GM21825 (cell line): ENCODE data around the gene USF2.
A peak's percentile ranks its signal among the peaks of the same experiment; 100 is the strongest.

Experiments used
- ATAC-seq: cut with Tn5 transposase; IDR thresholded peaks from one replicate; pipeline ENCODE4 v1.9.1; 2021; ENCODE audit warnings: mild to moderate bottlenecking, moderate library complexity; ENCODE audit not compliant: unreplicated experiment

USF2 gene

DNA sequence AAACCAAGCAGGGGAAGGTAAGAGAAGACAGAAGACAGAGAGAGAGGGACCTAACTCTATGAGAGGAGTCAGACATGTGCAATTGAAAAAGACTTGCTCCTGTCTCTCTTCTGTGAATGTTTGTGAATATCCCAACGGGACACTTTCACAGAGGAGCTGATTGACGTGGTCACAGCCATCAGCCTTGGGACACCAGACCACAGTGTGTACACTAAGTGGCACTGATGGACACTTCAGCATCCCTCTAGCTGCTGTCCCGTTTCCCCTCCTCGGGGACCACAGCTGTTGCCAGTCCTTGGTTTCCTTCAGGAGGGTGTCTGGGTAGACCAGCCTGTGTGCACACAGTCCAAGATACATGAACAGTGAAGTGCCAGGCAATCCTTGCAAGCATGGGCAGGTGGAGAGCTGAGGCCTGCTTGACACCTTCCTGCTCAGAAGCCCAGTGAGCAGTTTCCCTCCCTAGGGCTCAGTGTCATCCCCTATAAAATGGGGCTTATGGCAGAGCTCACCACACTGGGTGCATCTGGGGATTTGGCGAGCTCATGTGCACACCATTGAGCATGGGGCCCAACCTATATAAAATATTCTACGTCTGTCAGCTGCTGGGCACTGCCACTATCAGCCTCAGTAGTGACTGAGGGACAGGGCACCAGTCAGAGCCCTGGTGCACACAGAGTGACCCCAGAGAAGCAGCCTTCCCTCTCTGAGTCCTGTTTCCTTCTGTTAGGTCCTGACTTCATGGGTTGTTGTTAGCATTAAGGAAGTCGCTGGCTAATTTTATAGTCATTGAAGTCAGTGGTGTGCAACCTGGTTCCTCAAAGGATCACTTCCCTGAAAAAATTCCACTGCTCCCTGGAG, 4.3 kb upstream of the USF2 start:
- ATAC-seq = no peak

DNA sequence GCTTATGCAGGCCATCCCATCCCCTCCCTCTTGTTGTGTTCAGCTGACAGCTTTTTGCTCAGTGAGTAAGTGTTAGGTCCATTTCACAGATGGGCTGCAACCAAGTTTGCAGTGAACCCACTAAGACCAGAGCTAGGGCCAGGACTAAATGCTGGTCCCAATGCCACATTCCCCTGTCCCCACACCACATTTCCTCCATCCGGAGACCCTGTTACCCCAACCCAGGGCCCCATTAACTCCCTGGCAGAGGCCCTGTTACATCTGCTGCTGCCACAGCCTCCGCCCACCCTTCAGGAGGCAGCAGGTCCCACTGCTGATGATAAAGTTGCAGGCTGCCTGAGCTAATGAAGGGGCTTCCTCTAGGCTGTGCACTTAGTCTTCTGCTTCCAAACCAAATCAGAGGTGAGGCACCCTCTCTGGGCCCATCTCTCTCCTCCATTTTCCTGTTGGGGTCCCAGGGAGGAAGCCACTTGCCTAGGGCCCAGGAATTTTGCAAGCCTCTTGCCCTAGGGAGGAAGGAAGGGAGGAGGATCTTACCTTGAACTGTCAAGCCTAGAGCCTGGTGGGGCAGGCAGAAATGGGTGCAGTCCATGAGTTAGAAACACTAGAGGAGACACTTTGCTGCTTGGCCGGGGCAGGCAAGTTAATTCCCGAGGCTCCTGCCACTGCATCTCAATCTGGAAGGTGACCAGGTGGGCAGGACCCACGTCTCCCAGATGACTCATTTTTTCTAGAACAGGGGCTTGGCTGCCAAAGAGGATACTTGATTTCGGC, 3.4 kb upstream of the USF2 start:
- no peak for ATAC-seq

DNA sequence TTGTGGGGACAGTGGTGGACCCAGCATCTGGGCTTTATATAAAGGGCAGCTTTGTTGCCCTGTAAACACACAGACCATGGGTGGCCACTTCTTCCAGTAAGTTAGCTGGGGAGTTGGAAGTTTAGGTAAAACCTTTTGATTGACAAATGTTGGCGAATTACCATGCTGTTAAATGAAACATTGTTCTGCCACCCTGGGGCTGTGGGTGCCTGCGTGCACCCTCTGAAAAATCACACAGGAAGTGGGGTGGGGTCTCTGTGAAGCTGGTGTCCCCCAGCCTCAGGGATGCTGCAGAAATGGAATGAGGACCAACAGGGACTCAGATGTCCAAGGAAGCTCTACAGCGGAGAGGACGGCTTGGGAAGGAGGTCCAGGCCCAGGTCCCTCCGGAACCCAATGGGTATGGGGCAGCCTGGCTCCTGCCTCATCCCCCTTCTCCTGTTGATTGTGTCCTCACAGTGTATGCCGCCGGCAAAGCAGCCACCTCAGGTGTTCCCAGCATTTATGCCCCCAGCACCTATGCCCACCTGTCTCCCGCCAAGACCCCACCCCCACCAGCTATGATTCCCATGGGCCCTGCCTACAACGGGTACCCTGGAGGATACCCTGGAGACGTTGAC, 2.8 kb upstream of the USF2 start:
- ATAC-seq = no peak

DNA sequence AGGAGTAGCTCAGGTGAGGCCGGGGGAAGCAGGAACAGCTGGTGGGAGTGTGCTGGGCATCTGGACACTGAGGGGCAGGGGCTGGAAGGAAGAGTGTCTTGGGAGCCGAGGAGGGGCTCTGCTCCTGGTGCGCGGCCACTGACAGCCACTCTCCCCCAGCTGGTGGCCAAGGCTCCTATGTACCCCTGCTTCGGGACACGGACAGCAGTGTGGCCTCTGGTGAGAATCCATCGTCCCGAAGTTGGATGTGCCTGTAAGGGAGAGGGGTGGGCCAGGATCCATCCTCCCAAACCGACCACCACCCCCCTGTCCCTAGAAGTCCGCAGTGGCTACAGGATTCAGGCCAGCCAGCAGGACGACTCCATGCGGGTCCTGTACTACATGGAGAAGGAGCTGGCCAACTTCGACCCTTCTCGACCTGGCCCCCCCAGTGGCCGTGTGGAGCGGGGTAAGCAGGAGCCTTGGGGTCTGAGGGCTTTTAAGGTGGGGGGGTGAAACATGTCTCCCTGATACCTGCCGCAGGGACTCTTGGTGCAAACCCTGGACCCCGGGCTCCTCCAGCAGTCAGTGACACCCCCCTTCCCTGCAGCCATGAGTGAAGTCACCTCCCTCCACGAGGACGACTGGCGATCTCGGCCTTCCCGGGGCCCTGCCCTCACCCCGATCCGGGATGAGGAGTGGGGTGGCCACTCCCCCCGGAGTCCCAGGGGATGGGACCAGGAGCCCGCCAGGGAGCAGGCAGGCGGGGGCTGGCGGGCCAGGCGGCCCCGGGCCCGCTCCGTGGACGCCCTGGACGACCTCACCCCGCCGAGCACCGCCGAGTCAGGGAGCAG, 2.0 kb upstream of the USF2 start:
- no peak for ATAC-seq

DNA sequence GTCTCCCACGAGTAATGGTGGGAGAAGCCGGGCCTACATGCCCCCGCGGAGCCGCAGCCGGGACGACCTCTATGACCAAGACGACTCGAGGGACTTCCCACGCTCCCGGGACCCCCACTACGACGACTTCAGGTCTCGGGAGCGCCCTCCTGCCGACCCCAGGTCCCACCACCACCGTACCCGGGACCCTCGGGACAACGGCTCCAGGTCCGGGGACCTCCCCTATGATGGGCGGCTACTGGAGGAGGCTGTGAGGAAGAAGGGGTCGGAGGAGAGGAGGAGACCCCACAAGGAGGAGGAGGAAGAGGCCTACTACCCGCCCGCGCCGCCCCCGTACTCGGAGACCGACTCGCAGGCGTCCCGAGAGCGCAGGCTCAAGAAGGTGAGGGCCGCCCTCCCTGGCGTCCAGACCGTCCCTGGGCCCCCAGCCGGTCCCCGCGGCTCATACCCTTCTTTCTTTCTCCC, 1.4 kb upstream of the USF2 start:
- ATAC-seq = no peak

DNA sequence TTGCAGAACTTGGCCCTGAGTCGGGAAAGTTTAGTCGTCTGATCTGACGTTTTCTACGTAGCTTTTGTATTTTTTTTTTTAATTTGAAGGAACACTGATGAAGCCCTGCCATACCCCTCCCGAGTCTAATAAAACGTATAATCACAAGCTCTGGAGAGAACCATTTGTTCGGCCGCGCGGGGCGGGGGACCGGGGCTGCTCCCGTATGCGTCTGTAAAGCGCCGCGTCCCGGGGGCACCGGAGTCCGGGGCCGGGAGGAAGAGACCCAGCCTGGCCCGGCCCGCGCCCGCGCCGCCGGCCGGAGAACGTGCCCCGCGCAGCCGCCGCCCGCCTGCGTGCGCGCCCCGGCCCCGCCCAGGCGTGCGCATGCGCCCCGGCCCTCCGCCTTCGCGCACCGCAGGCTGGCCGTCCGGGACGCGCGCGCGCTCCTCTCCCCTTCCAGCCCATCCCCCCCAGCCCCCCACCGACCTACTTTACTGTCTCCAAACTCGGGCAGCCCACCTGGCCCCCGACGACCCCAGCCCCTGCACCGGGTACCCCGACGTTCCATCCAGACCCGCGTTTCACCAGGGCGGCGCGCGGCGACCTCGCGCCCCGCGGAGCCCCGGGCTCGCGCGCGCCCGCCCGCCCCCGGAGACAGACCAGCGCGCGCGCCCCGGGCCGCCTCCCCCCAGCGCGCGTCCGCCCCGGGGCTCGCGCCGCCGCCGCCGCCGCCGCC, 785 bp upstream of the USF2 start:
- ATAC-seq = peak; percentile 30

DNA sequence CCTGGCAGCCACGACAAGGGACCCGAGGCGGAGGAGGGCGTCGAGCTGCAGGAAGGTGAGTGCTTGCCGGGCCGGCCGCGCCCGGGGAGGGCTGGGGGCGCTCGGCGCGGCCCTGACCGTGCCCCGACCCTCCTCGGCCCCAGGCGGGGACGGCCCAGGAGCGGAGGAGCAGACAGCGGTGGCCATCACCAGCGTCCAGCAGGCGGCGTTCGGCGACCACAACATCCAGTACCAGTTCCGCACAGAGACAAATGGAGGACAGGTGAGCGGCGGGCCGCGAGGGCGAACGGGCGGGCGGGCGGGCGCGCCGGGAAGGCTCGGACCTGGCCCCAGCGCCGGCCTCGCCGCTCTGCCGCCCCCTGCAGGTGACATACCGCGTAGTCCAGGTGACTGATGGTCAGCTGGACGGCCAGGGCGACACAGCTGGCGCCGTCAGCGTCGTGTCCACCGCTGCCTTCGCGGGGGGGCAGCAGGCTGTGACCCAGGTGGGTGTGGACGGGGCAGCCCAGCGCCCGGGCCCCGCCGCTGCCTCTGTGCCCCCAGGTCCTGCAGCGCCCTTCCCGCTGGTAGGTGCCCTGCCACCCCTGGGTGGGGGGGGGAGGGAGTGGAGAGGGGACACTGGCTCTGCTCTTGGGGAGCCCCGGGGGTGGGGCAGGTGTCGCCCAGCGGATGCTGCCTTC, 816 bp downstream of the USF2 start:
- ATAC-seq = peak; percentile 43

DNA sequence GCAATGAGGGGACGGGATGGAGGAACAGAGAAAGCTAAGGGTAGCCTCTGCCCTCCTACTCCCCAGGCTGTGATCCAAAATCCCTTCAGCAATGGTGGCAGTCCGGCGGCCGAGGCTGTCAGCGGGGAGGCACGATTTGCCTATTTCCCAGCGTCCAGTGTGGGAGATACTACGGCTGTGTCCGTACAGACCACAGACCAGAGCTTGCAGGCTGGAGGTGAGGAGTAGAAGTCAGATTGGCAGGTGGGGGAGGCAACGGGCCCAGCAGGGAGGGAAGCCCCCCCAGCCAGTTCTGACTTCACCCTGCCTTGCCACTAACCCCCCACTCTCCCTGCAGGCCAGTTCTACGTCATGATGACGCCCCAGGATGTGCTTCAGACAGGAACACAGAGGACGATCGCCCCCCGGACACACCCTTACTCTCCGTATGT, 1.6 kb downstream of the USF2 start:
- no peak for ATAC-seq

DNA sequence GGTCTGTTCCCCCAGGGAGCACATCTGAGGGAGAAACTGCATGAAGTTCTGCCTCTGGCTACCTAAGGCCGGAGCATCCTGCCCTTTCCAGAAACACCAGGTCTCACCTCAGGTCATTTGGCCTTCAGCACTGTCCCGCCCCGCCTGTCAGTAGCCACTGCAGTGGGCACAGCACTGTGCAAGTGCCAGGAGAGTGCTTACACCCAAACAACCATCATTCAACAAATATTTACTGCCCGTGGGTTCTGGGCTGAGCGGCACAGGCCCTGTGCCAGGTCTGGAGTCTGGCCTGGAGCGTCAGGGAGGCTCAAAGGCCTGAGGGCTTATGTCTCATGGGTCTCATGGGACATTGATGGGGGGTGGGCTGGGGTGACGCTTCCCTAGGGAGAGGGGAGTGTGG, 2.8 kb downstream of the USF2 start:
- no peak for ATAC-seq

DNA sequence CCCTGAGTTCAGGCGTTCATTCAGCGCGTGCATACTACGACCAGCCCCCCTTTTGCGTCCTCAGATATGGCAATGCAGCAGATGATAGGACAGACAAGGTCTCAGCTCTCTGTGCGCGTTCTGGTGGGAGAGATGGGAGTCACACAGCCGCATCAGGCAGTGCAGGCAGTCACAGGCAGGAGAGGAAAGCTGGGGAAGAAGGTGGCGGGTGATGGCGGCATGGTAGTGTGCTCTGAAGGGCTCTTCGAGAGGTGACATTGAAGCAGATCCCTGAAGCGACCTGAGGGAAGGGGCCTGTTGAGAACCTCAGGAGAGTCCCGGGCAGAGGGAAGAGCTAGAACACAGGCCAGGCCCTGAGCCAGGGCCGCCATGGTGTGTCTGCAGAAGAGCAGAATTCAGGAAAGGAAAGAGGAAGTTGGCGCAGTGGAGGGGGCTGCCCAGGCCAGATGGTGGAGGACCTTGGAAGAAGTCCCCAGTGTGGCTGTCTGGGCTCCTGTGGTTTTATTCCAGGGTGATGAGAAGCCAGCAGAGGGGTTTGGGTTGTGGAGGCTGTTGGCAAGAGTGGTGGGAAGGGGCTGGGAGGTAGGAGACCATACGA, 3.5 kb downstream of the USF2 start:
- no peak for ATAC-seq

DNA sequence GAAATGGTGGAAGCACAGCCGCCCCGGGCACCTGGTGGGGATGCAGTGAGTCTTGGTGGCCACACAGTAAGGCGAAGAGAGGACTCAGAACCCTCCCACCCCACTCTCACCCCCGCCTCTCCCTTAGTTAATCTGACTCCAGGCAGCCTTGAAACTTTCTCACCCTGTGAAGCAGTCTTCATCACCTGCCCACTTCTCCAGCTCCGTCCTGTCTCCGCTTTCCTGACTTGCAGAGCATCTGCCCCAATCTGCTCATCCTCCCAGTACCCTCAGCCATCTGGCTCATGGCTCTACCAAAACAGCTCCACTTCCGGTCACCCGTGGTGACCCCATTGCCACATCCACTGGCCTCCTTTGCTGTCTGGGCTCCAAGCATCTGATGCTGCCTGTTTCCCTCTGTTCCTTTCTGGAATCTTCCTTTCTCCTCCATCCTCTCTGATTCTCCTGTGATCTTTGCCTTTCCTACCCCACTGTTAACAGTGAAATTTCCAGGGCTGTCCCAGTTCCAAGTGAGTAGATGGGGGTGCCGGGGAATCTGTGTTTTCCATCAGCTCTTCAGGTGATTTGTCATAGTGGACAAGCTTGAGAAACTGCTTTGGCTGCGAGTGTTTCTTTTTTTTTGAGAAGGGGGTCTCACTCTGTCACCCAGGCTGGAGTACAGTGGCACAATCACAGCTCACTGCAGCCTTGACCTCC, 4.3 kb downstream of the USF2 start:
- ATAC-seq = no peak

DNA sequence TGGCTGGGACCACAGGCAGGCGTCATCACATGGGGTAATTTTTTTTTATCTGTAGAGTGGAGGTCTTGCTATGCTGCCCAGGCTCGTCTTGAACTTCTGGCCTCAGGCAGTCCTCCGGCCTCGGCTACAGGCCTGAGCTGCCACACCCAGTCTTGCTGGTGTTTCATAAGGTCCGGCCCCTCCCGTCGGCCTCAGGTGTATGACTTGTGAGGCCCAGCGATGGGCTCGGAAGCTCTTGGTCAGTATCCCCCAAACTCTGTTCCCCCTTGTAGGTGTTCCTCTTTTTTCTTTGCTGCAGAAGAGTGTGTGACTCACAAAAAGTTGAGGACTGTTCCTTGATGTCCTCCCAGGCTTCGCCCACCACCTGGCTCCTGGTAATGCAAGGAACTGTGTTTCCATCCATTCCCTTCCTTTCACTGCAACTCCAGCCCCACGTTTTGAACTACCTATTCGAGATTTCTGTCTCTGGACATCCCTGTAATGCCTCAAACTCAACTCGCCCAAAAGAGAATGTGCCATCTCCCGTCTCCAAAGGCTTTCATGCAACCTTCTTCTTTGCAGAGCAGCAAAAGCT, 5.0 kb downstream of the USF2 start:
- ATAC-seq = no peak

DNA sequence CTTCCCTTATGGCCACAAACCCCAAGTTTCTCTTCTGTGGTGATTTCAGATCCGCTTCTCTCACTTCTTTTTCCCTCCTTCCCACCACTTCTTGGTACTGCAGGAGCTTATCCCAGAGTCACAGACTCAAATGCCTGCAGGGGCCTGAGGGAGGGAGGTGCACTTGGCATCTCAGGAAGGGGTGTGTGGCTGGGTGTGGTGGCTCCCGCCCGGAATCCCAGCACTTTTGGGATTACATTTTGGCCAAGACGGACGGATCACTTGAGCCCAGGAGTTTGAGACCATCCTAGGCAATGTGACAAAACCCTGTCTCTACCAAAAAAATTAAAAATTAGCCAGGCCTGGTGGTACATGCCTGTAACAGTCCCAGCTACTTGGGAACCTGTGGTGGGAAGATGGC, 5.6 kb downstream of the USF2 start:
- ATAC-seq = no peak

DNA sequence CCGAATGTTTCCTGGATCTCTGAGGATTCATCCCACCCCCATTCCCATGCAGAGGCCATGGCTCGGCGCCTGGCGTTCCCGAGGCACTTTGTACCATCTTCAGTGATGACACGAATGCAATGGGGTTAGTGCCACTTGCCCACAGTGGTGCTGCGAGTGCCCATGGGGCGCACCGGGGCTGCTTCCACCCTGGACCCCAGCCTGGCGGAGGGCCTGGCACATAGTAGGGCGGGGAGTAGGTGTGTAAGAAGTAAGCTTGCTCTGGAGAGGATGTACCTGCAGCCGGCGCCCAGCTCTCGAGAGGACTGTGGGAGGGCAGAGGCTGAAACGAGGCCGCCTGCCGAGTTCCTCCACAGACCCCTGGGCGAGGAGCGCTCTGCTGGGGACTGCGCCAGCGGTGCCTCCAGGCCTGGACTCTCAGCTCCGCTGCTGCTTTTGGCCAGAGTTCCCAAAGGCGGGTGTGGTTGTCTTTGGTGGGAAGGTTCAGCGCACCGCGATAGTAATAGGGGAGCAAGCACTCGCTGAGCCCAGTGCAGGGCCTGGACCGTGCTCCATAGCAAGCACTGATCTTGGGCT, 8.0 kb downstream of the USF2 start:
- ATAC-seq = no peak

DNA sequence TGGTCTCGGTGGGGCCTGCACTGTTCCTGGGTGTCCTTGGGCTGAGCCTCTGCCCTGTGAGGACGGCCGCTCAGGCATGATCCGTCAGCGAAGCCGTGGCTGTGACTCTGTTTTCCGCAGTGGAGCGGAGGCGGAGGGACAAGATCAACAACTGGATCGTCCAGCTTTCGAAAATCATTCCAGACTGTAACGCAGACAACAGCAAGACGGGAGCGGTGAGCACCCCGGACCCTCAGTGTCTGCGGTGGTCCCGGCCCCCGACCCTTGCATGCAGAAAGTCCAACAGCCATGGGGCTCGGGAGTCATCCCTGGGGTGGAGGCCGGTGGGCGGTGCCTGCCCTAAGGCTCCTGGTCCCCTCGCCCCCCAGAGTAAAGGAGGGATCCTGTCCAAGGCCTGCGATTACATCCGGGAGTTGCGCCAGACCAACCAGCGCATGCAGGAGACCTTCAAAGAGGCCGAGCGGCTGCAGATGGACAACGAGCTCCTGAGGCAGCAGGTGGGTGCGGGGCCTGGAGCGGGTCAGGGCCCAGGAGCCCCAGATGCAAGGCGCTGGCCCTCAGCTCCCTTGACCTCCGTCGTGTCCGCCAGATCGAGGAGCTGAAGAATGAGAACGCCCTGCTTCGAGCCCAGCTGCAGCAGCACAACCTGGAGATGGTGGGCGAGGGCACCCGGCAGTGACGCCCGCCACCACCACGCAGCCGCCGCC, 10.0 kb downstream of the USF2 start:
- ATAC-seq = no peak

DNA sequence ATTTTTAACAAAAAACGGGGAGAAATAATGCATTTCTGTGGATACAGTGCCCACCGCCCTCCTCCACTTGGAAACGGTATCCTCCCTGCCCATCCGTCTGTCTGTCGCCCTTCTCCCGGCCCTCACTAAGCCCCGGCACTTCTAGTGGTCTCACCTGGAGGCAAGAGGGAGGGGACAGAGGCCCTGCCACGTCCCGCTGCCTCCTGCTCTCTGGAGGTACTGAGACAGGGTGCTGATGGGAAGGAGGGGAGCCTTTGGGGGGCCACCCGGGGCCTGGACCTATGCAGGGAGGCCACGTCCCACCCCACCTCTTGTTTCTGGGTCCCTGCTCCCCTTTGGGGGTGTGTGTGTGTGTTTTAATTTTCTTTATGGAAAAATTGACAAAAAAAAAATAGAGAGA, 10.6 kb downstream of the USF2 start:
- ATAC-seq = no peak
